ENCODE data around the gene MCF2L.

MCF2L gene

DNA sequence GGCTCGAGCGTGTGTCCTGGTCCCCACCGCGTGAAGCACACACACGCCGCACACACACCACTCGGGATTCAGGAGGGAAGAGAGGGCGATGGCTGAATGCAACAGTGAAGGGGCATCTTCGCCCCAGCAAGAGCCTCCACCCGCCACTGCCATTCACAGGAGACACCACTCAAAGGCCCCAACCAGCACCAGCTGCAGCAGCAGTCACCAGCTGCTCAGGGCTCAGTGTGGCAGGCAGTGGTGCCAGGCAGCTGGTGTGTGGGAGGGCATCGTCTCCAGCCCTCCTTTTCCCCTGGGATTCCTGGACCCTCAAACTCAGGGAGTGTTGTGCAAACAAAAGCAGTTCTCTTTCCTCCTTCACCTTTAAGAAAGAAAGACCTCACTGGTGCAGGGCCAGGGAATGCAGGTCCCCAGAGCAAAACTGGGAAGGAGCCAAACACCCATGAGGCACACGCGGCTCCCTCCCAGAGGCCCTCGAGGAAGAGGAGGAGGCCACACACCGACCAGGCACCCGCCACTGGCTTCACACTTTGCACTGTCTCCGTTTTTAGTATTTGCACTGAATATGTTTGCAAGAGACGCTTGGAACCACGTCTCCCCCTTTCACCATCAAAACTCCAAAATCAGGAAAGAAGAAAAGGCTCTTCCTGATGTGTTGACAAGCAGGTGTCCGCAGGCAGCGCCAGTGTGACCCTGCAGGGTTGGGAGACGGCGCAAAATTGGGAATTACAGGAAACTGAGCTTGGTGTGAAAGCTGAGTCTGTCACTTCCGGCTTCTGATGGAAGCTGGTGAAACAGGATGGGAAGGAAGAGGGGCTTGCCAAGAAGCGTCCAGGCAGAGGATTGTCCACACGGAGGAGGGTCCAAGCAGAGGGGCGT is 110.1 kb downstream of the MCF2L start:
- in situ Hi-C loops (cut with HindIII; ENCODE audit: low sequenced_read_pairs), result loop anchor here (10.0 kb wide), 1 partner anchor 56 kb away; no protein-coding TSS in a partner anchor

DNA sequence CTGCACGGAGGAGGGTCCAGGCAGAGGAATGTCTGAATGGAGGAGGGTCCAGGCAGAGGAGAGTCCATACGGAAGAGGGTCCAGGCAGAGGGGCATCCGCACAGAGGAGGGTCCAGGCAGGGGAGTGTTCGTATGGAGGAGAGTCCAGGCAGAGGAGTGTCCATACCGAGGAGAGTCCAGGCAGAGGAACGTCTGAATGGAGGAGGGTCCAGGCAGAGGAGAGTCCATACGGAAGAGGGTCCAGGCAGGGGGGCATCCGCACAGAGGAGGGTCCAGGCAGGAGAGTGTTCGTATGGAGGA is 110.7 kb downstream of the MCF2L start:
- in situ Hi-C loops (cut with HindIII; ENCODE audit: low sequenced_read_pairs), result loop anchor here (10.0 kb wide), 2 partner anchors 55 kb away; no protein-coding TSS in a partner anchor

DNA sequence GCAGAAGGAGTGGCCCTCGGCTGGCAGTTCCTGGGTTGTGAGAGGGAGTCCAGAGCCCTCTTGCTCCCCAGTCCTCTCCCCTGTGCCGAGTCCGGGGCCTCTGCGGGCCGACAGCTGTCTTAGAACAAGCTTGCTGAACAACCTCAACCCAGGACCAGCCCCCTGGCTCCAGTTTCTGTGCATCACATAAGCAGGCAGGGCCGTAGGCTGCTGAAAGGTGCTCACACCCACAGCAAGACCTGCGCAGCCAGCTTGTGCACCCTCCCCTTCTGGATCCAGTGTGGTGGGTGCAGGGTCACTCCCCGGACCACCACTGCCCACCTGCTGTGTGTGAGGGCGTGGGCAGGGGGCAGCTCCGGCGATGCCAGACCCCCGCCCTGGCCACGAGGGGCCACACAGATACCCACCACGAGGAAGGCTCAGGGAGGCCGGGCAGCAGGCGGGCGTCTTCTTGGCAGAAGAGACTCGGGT is 111.4 kb downstream of the MCF2L start:
- in situ Hi-C loops (cut with HindIII; ENCODE audit: low sequenced_read_pairs), result loop anchor here (10.0 kb wide), 1 partner anchor 56 kb away; no protein-coding TSS in a partner anchor

DNA sequence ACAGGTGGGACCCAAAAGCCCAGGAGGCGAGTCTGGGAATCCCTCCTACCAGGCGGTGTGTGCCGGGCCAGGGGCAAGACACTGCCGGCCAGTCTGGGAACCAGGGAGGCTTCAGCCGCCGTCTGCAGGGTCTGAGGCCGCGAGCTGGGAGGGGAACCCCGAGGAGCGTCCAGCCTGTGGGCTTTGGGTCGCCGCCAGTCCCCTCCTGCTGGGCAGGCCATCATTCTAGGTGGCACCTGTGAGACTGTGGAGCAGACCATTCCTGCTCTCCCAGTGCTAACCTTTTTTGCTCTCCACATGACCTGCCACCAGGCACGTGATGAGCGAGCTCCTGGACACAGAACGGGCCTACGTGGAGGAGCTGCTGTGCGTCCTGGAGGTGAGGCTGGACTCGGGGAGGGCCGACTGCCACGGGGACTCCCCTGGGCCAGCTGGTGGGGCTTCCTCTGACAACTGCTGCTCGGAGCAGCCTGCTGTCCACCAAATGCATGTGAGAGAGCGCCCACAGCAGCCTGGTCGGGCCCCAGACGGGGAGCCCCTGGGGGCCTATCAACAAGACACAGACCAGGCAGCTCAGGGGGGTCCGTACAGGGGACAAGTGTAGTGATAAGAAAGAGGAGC is 112.0 kb downstream of the MCF2L start:
- in situ Hi-C loops (cut with HindIII; ENCODE audit: low sequenced_read_pairs), result loop anchor here (10.0 kb wide), 1 partner anchor 56 kb away; no protein-coding TSS in a partner anchor

DNA sequence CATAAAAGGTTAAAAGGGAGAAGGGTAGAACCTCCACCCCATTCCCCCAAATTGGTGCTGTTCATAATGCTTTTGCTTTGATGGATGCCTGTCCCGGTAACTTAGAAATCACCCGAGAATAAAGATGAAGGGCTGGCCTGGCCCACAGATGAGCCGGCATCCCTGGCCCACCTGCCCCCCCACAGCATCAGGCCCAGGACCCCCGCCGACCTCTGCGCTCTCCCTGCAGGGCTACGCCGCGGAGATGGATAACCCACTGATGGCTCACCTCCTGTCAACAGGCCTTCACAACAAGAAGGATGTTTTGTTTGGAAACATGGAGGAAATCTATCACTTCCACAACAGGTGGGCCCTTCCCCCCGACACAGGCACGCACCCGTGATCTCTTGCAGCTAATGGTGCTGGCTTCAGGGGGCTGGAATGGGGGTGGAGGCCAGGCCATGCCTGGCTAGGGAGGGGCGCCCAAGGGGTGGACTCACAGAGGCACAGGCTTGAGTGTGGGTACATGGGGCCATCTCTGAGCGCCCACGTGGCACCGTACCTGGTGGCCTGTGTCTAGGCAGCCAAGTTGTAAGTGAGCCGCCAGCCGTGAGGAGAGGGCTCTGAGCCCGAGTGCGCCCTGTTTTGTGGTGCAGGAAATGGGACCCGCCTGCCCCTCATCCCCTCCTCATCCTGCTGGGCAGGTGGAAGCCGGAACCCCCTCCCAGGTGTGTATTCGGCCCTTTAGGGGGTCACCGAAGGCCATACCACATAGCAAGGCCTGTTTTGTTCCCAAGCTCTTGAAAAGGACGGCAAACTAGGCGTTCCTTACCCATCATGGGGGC is 113.4 kb downstream of the MCF2L start:
- in situ Hi-C loops (cut with HindIII; ENCODE audit: low sequenced_read_pairs), result loop anchor here (10.0 kb wide), 1 partner anchor 58 kb away; no protein-coding TSS in a partner anchor

DNA sequence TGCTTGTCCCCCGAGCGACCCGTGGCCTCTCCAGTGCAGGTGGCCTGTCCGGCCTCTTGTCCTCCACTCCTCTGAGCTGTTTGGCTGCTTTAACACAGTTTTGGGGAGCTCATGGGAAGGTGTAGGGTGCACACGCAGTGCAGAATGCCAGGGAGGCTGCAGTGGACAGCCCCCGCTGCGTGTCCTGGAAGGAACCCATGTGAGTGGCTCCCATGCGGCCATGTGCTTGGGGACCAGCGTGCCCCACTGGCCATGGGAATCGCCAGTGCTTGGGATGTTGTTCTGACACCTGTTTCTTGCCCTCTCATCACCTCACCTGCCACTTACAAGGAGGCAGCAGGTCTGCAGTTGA is 114.0 kb downstream of the MCF2L start:
- in situ Hi-C loops (cut with HindIII; ENCODE audit: low sequenced_read_pairs), result loop anchor here (10.0 kb wide), 1 partner anchor 58 kb away; no protein-coding TSS in a partner anchor

DNA sequence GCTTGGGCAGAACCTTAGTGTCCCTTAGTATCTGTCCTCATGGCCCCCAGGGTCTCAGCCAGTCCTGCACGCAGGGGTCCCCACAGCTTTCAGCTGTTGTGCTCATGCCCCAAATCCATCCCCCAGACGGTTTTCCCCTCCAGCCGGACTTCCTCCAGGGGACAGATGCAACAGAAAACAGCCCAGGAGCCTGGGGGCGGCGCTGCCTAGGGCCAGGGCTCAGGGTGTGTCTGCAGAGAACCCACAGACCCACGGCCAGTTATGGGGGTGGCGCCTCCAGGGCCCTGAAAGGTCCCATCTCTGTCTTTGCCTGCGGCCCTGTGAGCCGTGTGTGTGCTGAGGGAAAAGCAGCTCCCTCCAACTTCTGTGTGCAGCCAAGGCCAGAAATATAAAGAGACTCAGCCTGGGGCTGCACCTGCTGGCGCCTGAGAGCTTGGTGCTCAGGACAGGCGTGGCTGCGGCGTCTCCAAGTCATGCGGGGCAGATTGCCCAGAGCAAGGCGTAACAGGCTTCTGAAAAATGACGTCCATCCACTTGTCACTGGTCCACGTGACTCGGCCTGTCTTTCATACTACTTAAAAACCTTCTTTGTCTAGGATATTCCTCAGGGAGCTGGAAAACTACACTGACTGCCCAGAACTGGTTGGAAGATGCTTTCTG is 114.5 kb downstream of the MCF2L start:
- in situ Hi-C loops (cut with HindIII; ENCODE audit: low sequenced_read_pairs), result loop anchor here (10.0 kb wide), 1 partner anchor 59 kb away; no protein-coding TSS in a partner anchor

DNA sequence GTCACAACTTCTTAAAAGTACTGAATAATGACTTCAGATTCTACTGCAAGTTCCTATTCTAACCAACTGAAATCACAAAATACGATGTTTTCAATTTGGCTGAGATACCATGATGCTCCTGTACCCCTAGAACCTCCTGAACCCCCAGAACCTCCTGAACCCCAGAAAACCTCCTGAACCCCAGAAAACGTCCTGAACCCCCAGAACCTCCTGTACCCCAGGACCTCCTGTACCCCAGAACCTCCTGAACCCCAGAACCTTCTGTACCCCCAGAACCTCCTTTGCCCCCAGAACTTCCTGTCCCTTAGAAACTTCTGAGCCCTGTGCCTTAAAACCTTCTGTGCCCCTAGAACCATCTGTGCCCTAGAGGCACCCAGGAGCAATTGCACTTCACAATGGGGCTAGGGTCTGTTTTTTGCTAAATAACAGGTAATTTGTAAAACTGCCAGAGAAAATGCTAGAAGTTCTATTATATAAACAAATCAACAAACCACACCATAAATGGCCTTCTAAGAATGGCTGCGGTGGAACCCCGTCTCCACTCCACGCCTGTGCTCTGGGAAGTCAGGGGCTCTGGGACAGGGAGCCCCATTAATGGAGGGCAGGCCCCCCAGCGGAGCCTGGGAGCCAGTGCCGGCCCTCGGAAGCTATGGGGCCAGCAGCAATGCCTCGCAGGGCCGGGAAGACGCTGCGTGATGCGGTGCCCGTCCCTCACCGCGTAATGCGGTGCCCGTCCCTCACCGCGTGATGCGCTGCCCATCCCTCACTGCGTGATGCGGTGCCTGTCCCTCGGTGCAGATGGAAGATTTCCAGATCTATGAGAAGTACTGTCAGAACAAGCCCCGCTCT is 115.3 kb downstream of the MCF2L start:
- in situ Hi-C loops (cut with HindIII; ENCODE audit: low sequenced_read_pairs), result loop anchor here (10.0 kb wide), 1 partner anchor 60 kb away; no protein-coding TSS in a partner anchor

DNA sequence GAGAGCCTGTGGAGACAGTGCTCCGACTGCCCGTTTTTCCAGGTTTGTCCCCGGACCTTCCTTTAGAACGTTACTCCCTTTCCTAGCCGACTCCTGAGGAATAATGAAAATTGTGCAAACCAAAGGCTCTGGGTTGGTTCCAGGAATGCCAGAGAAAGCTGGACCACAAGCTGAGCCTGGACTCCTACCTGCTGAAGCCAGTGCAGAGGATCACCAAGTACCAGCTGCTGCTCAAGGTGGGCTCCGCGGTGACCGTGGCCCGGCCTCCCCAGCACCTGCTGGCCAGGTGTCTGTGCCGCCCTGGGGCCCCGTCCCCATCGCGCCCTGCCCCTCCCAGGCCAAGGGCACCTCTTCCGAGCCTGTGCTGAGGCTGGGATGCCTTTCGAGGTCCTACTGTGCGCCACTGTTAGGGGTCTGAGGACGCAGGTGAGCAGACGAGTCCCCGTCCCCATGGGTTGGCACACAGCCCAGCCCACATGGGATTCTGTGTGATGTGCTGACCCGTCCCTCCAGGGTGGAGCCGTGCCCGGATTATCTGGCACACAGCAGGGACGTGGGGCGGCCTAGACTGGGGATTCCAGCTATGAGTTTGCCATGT is 116.0 kb downstream of the MCF2L start:
- in situ Hi-C loops (cut with HindIII; ENCODE audit: low sequenced_read_pairs), result loop anchor here (10.0 kb wide), 1 partner anchor 60 kb away; no protein-coding TSS in a partner anchor

DNA sequence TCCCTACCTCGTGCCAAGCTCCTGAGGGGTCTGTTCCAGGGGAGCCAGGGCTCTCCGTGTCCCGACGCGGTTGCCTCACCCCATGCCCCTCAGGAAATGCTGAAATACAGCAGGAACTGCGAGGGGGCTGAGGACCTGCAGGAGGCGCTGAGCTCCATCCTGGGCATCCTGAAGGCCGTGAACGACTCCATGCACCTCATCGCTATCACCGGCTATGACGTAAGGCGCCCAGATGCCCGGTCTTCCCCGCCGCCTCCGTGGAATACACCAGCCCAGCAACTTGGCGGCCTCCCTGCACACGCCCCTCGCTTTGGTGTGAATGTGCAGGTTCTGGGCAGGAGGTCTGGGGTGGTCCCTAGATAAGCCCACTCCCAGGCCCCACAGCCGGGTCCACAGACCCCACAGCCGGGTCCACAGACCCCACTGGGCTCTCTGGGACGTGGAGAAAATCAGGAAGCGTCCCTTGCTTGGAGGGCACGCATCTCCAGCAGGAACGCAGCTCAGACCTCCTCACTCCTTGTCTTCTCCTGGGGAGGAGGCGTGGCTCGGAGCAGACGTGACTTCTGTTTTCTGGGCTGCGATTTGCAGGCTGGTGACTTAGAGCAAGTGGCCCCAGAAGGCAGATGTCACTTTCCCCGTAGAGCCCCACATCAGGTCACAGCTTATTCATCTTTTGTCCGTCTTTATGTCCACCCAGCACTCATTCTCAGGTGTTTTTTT is 117.2 kb downstream of the MCF2L start:
- in situ Hi-C loops (cut with HindIII; ENCODE audit: low sequenced_read_pairs), result loop anchor here (10.0 kb wide), 1 partner anchor 61 kb away; no protein-coding TSS in a partner anchor

DNA sequence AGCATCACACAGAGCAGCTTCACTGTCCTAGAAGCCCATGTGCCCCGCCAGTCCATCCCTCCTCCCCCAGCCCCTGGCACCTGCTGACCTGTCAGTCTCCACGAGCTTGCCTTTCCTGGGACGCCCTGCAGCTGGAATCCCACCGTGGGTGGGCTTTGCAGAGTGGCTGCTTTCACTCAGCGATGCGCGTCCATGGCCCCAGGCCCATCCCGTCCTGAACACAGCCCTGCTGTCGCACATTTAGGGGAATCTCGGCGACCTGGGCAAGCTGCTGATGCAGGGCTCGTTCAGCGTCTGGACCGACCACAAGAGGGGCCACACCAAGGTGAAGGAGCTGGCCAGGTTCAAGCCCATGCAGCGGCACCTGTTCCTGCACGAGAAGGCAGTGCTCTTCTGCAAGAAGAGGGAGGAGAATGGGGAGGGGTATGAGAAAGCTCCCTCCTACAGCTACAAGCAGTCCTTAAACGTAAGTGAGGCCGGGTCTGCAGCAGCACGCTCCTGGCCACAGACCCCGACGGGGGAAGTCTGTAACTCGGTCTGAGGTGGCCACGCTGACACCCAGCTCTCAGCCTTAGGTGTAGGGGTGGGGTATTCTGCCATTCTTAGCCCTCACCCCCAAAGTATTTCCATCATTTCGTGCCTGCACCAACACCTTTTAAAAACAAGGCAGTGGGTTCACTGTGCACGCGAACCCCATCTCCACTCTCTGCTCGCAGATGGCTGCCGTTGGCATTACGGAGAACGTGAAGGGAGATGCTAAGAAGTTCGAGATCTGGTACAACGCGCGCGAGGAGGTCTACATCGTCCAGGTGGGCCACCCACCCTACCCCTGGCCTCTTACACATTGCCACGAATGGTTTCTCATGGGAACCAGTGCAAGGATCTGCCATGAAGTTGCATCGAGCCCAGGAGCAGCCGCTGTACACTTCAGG is 118.2 kb downstream of the MCF2L start:
- in situ Hi-C loops (cut with HindIII; ENCODE audit: low sequenced_read_pairs), result loop anchor here (10.0 kb wide), 1 partner anchor 62 kb away; no protein-coding TSS in a partner anchor

DNA sequence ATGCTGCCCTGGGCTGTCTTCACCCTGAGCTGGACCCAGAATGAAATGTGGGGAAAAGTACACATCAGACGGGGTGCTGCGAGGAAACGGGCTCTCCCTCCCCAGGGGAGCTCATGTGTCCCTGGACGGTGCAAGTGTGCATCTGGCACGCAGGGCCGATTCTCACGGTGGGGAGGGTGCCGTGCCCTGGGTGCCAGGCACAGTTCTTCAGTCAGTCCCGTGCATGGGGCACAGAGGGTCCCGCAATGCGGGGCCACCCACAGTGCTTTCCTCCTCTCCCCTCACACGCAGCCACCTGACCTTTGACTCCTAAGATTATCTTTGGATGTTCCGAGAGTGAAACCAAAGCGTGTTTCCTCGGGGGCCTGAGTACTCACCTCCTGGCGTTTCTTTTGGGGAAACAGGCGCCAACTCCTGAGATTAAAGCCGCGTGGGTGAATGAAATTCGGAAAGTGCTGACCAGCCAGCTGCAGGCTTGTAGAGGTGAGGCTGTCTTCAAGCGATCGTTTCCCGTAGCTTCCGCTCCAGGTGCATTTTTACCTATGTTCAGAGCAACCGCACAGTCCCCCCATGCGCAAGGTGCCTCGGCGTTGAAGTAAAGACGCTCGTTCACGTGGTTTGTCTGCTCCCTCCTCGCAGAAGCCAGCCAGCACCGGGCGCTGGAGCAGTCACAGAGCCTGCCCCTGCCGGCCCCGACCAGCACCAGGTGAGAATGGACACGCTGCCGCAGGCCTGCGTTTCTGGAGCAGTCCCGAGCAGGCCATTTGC is 119.1 kb downstream of the MCF2L start:
- in situ Hi-C loops (cut with HindIII; ENCODE audit: low sequenced_read_pairs), result loop anchor here (10.0 kb wide), 1 partner anchor 63 kb away; no protein-coding TSS in a partner anchor

DNA sequence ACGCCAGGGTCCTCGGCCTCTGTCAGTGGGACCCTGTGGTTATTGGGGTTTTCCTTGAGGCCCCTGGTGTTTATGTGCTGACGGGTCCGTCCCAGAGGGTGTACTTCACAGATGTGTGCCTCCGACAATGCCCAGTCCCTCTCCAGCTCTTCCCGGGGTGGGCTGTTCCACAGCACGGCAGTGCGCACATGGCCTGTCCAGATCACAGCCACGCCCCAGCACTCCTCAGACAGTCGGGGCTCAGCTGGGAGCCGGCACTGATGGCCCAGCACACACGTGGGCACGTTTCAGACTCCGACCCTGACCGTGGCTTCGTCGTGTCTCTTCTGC is 119.6 kb downstream of the MCF2L start:
- in situ Hi-C loops (cut with HindIII; ENCODE audit: low sequenced_read_pairs), result loop anchor here (10.0 kb wide), 1 partner anchor 64 kb away; no protein-coding TSS in a partner anchor

DNA sequence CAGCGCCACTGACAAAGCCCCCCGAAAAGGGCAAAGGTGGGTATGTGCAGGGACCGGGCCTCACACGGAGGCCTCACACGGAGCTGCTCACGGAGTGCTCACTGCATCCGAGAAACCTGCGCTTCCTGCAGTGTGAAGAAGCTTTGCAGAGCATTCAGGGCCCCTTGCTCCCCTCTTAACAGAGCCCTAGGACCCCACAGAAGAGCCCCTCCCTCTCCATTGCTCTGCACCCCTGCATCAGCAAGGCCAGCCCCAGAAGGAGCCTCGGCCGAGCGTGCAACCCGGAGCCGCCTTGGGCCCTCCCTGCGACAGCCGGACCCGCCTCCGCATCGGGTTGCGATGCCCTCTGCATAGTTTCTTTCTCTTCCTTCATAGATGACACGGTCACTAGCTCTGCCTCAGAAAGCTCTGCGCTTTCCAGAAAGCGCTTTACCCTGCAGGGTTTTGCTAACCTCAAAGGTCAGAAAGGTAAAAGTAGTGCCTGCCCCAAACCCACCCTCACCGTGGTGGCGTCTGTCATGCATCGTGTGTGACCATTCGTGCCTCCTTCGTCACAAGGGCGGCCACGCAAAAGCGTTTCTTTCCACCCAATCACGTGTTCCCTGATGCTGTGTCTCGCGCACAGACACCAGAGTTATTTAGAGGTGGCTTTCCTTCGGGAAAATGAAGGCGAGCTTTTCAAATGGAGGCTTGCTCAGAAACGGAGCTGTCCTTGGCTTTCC is 120.8 kb downstream of the MCF2L start:
- in situ Hi-C loops (cut with HindIII; ENCODE audit: low sequenced_read_pairs), result loop anchor here (10.0 kb wide), 1 partner anchor 65 kb away; no protein-coding TSS in a partner anchor

DNA sequence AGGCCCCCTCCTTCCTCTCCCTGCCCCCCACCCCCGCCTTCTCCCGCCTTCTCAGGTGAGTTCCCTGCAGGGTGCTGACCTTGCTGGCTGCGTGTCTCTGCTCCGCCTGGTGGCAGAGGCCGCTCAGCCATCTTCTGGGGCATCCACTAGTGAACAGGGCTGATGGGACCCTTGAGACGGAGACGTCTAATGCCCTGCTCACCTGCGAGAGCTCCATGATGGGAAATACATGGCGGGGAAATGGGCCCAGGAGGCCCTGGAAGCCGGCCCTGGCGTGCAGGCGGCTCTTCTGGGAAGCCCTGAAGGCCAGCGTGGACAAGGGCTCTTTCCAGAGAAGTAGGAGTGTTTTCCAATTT is 121.4 kb downstream of the MCF2L start:
- in situ Hi-C loops (cut with HindIII; ENCODE audit: low sequenced_read_pairs), result no loop called here

DNA sequence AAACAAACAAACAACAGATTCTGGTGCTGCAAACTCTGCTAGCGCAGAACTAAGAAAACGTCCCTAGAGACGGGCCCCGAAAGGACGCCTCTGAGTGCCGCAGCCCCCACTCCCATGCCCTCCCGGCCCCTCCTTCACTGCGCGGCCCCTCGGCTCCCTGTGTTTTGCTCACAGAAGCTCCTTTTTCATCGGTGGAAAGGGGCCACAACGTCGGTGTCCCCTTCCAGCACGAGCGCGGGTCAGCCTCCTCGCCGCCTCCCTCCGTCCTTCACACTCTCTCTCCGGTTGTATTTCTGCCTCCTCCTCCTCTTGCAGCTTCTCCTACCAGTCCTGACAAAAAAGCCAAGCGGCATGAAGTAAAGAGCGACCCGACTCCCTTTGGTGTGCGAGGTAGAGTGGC is 121.8 kb downstream of the MCF2L start:
- in situ Hi-C loops (cut with HindIII; ENCODE audit: low sequenced_read_pairs), result no loop called here

All from endothelial cell of hepatic sinusoid (primary cell).